Raji (cell line): ENCODE data around the gene PKHD1.

Source experiments
- POLR2A ChIP-seq: IDR thresholded peaks from 2 replicates; pipeline ENCODE4 v1.6.1; 2011; ENCODE audit warnings: low read depth, low read length, control low read depth; ENCODE audit not compliant: insufficient read depth

The PKHD1 gene

GRCh38 chr6:51775942-51776860 lies 311.2 kb downstream of the PKHD1 start:
- no peak for TF ChIP-seq POLR2A

GRCh38 chr6:51768087-51768486 lies 319.3 kb downstream of the PKHD1 start:
- no peak for TF ChIP-seq POLR2A

GRCh38 chr6:51765230-51765629 lies 322.2 kb downstream of the PKHD1 start:
- no peak for TF ChIP-seq POLR2A

- TF ChIP-seq POLR2A, result no peak
Observed at GRCh38 chr6:51753635-51754034, 333.8 kb downstream of the PKHD1 start.

- no peak for TF ChIP-seq POLR2A
Observed at GRCh38 chr6:51743999-51744398, 343.4 kb downstream of the PKHD1 start.

- no peak for TF ChIP-seq POLR2A
Observed at GRCh38 chr6:51740658-51741057, 346.8 kb downstream of the PKHD1 start.

GRCh38 chr6:51738614-51739013 lies 348.8 kb downstream of the PKHD1 start:
- no peak for TF ChIP-seq POLR2A

- no peak for TF ChIP-seq POLR2A
Observed at GRCh38 chr6:51737580-51738360, 349.6 kb downstream of the PKHD1 start.

- TF ChIP-seq POLR2A, result no peak
Observed at GRCh38 chr6:51725155-51725554, 362.3 kb downstream of the PKHD1 start.

- no peak for TF ChIP-seq POLR2A
Observed at GRCh38 chr6:51720327-51720726, 367.1 kb downstream of the PKHD1 start.

- TF ChIP-seq POLR2A, result no peak
Observed at GRCh38 chr6:51719297-51719696, 368.1 kb downstream of the PKHD1 start.

- TF ChIP-seq POLR2A, result no peak
Observed at GRCh38 chr6:51718533-51718932, 368.9 kb downstream of the PKHD1 start.

GRCh38 chr6:51717477-51717876 lies 369.9 kb downstream of the PKHD1 start:
- TF ChIP-seq POLR2A, result no peak

- no peak for TF ChIP-seq POLR2A
Observed at GRCh38 chr6:51711876-51712275, 375.5 kb downstream of the PKHD1 start.

GRCh38 chr6:51706086-51706485 lies 381.3 kb downstream of the PKHD1 start:
- no peak for TF ChIP-seq POLR2A
